Measurements from ENCODE around the gene PRDX1.

The PRDX1 gene

GRCh38 chr1:45510972-45511527, 10.6 kb downstream of the PRDX1 start:
- H3F3A ChIP-seq (ENCODE audit: control insufficient read depth, insufficient read depth), result peaks cover 50% of the 10 kb centered on the region
- H3K27ac ChIP-seq (ENCODE audit: low read depth, low read length), result no peak overlapping the region
- no peaks in the 10 kb centered on the region for H3K9me2 ChIP-seq (replicated peaks; ENCODE audit: control insufficient read depth, low read length)
- H3K4me3 ChIP-seq (ENCODE audit: low read length), result no peak overlapping the region
- no peaks in the 10 kb centered on the region for H3K9me3 ChIP-seq (ENCODE audit: control insufficient read depth, insufficient read depth, low read length)
- H3K4me2 ChIP-seq (ENCODE audit: low read length), result no peak overlapping the region
- no peaks in the 10 kb centered on the region for H3K4me1 ChIP-seq (ENCODE audit: control insufficient read depth, low read length)
- H3K27me3 ChIP-seq (ENCODE audit: control insufficient read depth, low read length), result no peaks in the 10 kb centered on the region
- H3K79me2 ChIP-seq (ENCODE audit: control insufficient read depth, low read length), result peaks cover 6% of the 10 kb centered on the region
- TF ChIP-seq EZH2phosphoT487 (IDR thresholded peaks at IDR 0.05; ENCODE audit: borderline replicate concordance, low read length) (no peak), CTCF (IDR thresholded peaks at IDR 0.05; ENCODE audit: low read depth, low read length, poor library complexity, severe bottlenecking) (no peak)
- peaks cover 82% of the 10 kb centered on the region for H3K36me3 ChIP-seq (ENCODE audit: control insufficient read depth, low read length)
- H4K20me1 ChIP-seq (ENCODE audit: control insufficient read depth, insufficient read depth, low read depth, low read length), result no peaks in the 10 kb centered on the region

- Histone ChIP-seq H3F3A (ENCODE audit: control insufficient read depth, insufficient read depth) (peaks cover 48% of the 10 kb centered on the region), H3K4me1 (ENCODE audit: control insufficient read depth, low read length) (no peaks in the 10 kb centered on the region), H3K36me3 (ENCODE audit: control insufficient read depth, low read length) (peaks cover 76% of the 10 kb centered on the region), H3K27ac (ENCODE audit: low read depth, low read length) (no peak overlapping the region), H3K4me3 (ENCODE audit: low read length) (no peak overlapping the region), H3K4me2 (ENCODE audit: low read length) (no peak overlapping the region), H3K9me2 (replicated peaks; ENCODE audit: control insufficient read depth, low read length) (no peaks in the 10 kb centered on the region), H4K20me1 (ENCODE audit: control insufficient read depth, insufficient read depth, low read depth, low read length) (no peaks in the 10 kb centered on the region), H3K79me2 (ENCODE audit: control insufficient read depth, low read length) (no peaks in the 10 kb centered on the region), H3K9me3 (ENCODE audit: control insufficient read depth, insufficient read depth, low read length) (no peaks in the 10 kb centered on the region), H3K27me3 (ENCODE audit: control insufficient read depth, low read length) (no peaks in the 10 kb centered on the region)
- TF ChIP-seq CTCF (IDR thresholded peaks at IDR 0.05; ENCODE audit: low read depth, low read length, poor library complexity, severe bottlenecking) (no peak), EZH2phosphoT487 (IDR thresholded peaks at IDR 0.05; ENCODE audit: borderline replicate concordance, low read length) (no peak)
These were observed 11.4 kb downstream of the PRDX1 start for GRCh38 chr1:45510036-45510971.

- Histone ChIP-seq H4K20me1 (ENCODE audit: control insufficient read depth, insufficient read depth, low read depth, low read length) (no peaks in the 10 kb centered on the region), H3K36me3 (ENCODE audit: control insufficient read depth, low read length) (peaks cover 63% of the 10 kb centered on the region), H3K27ac (ENCODE audit: low read depth, low read length) (no peak overlapping the region), H3K9me3 (ENCODE audit: control insufficient read depth, insufficient read depth, low read length) (no peaks in the 10 kb centered on the region), H3K4me2 (ENCODE audit: low read length) (no peak overlapping the region), H3K4me1 (ENCODE audit: control insufficient read depth, low read length) (no peaks in the 10 kb centered on the region), H3K79me2 (ENCODE audit: control insufficient read depth, low read length) (no peaks in the 10 kb centered on the region), H3K4me3 (ENCODE audit: low read length) (no peak overlapping the region), H3K9me2 (replicated peaks; ENCODE audit: control insufficient read depth, low read length) (no peaks in the 10 kb centered on the region), H3K27me3 (ENCODE audit: control insufficient read depth, low read length) (no peaks in the 10 kb centered on the region), H3F3A (ENCODE audit: control insufficient read depth, insufficient read depth) (peaks cover 46% of the 10 kb centered on the region)
- TF ChIP-seq CTCF (IDR thresholded peaks at IDR 0.05; ENCODE audit: low read depth, low read length, poor library complexity, severe bottlenecking), result no peak
- no peak for TF ChIP-seq EZH2phosphoT487 (IDR thresholded peaks at IDR 0.05; ENCODE audit: borderline replicate concordance, low read length)
These were observed 13.2 kb downstream of the PRDX1 start for GRCh38 chr1:45508295-45509151.
